ENCODE results near the gene EPB41L1.

DNA sequence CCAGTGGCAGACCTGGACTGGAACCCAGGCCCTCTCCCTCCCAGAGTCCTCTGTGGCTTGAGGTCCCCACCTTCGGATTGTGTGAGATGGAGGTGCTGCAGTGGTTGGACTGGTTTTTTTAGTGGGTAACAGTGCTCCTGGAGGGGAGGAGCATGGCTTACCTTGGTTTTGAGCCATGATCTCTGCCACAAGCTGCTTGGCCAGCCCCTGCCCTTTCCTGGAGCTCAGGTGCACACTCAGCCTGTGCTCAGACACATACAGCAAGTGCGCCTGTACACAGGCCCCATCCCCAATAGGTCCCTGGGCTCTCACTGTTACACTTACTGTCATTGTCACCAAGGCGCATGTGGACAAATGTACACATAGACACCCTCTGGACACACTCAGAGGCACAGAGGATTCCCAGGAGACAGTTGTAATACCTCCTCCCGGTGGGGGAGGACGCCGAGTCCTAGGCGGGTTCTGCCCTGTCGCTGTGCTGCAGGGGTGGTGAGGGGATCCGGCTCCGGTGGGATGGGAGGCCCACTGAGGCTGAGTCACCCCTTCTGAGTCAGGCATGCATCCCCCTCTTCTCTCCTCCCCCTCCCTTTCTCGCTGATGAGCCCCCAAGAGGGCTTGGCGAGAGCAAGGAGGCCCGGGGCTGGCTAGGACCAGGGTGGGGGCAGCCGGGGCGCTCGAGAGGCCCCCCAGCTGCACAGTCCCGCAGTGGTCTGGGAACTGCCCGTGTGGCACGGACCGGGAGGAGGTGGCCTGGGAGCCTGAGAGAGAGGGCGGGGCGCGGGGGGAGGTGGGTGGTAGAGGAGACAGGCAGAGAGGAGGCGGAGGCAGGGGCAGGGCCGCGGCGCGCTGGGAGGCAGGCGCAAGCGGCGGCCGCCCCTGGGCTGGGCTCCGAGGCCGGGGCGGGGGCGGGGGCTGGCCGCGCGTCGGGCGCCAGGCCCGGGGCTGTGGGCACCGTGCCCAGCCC is 522 bp upstream of the EPB41L1 start:
- TF ChIP-seq RAD21 (IDR thresholded peaks at IDR 0.05; ENCODE audit: low read depth) (no peak), CREB1 (IDR thresholded peaks at IDR 0.05; ENCODE audit: low read depth) (no peak), CEBPB (IDR thresholded peaks at IDR 0.05) (no peak), FOXM1 (IDR thresholded peaks at IDR 0.05; ENCODE audit: borderline replicate concordance, low read depth) (no peak), TCF12 (IDR thresholded peaks at IDR 0.05; ENCODE audit: low read depth) (no peak), YY1 (IDR thresholded peaks at IDR 0.05; ENCODE audit: low read depth) (no peak), EP300 (IDR thresholded peaks at IDR 0.05; ENCODE audit: borderline replicate concordance) (no peak), EGR1 (IDR thresholded peaks at IDR 0.05) (peak; percentile 53; the same call in 1 of the 2 replicates)
- TF ChIP-seq, protein P1, sequence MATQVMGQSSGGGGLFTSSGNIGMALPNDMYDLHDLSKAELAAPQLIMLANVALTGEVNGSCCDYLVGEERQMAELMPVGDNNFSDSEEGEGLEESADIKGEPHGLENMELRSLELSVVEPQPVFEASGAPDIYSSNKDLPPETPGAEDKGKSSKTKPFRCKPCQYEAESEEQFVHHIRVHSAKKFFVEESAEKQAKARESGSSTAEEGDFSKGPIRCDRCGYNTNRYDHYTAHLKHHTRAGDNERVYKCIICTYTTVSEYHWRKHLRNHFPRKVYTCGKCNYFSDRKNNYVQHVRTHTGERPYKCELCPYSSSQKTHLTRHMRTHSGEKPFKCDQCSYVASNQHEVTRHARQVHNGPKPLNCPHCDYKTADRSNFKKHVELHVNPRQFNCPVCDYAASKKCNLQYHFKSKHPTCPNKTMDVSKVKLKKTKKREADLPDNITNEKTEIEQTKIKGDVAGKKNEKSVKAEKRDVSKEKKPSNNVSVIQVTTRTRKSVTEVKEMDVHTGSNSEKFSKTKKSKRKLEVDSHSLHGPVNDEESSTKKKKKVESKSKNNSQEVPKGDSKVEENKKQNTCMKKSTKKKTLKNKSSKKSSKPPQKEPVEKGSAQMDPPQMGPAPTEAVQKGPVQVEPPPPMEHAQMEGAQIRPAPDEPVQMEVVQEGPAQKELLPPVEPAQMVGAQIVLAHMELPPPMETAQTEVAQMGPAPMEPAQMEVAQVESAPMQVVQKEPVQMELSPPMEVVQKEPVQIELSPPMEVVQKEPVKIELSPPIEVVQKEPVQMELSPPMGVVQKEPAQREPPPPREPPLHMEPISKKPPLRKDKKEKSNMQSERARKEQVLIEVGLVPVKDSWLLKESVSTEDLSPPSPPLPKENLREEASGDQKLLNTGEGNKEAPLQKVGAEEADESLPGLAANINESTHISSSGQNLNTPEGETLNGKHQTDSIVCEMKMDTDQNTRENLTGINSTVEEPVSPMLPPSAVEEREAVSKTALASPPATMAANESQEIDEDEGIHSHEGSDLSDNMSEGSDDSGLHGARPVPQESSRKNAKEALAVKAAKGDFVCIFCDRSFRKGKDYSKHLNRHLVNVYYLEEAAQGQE (IDR thresholded peaks at IDR 0.05; ENCODE audit: low read depth) = no peak
- TF ChIP-seq, protein P2, sequence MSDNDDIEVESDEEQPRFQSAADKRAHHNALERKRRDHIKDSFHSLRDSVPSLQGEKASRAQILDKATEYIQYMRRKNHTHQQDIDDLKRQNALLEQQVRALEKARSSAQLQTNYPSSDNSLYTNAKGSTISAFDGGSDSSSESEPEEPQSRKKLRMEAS (IDR thresholded peaks at IDR 0.05) = 0 out of 2 replicates have a peak, but pooled peaks have one; percentile 24

Data from Ishikawa (cell line).